GM18526 (cell line): ENCODE measurements around the gene INSRR.

ENCODE experiments used
- POLR2A ChIP-seq: IDR thresholded peaks from 3 replicates; pipeline ENCODE4 v1.6.1; 2011; ENCODE audit not compliant: insufficient read length; ENCODE audit errors: extremely low read depth

The INSRR gene

GRCh38 chr1:156897078-156897825, 38.3 kb upstream of the INSRR start:
- no peak for TF ChIP-seq POLR2A

GRCh38 chr1:156896490-156897033, 37.6 kb upstream of the INSRR start:
- TF ChIP-seq POLR2A: no peak

GRCh38 chr1:156895927-156896326, 37.0 kb upstream of the INSRR start:
- no peak for TF ChIP-seq POLR2A

GRCh38 chr1:156895455-156895812, 36.5 kb upstream of the INSRR start:
- no peak for TF ChIP-seq POLR2A

GRCh38 chr1:156894711-156895454, 36.0 kb upstream of the INSRR start:
- TF ChIP-seq POLR2A: no peak

GRCh38 chr1:156894001-156894400, 35.1 kb upstream of the INSRR start:
- TF ChIP-seq POLR2A: no peak

GRCh38 chr1:156893048-156893953, 34.4 kb upstream of the INSRR start, which contains the start of gene PEAR1:
Gene PEAR1, plus strand, starts transcription at chr1:156893718. Its CDS starts 10,209 bp downstream, at chr1:156903927.
- TF ChIP-seq POLR2A: no peak

GRCh38 chr1:156892190-156893047, 33.5 kb upstream of the INSRR start:
- TF ChIP-seq POLR2A: no peak

- TF ChIP-seq POLR2A: no peak
Measured at GRCh38 chr1:156889802-156890580, 31.1 kb upstream of the INSRR start.

- TF ChIP-seq POLR2A: no peak
Measured at GRCh38 chr1:156887734-156888133, 28.8 kb upstream of the INSRR start.

- TF ChIP-seq POLR2A: no peak
Measured at GRCh38 chr1:156887317-156887716, 28.4 kb upstream of the INSRR start.

GRCh38 chr1:156886583-156887281, 27.8 kb upstream of the INSRR start:
- TF ChIP-seq POLR2A: no peak

GRCh38 chr1:156885880-156886355, 27.0 kb upstream of the INSRR start:
- no peak for TF ChIP-seq POLR2A
